ENCODE measurements around the gene PINK1.

Gene PINK1

GRCh38 chr1:20624709-20625108, 8.5 kb upstream of the PINK1 start:
- TF ChIP-seq GATA3 (IDR thresholded peaks at IDR 0.05; ENCODE audit: low read depth, low read length) (no peak), GATA2 (IDR thresholded peaks at IDR 0.05; ENCODE audit: low read depth, low read length) (no peak)

GRCh38 chr1:20625176-20626097, 7.8 kb upstream of the PINK1 start:
- TF ChIP-seq GATA3 (IDR thresholded peaks at IDR 0.05; ENCODE audit: low read depth, low read length), result no peak
- no peak for TF ChIP-seq GATA2 (IDR thresholded peaks at IDR 0.05; ENCODE audit: low read depth, low read length)

GRCh38 chr1:20626098-20626427, 7.2 kb upstream of the PINK1 start:
- TF ChIP-seq GATA2 (IDR thresholded peaks at IDR 0.05; ENCODE audit: low read depth, low read length) (no peak), GATA3 (IDR thresholded peaks at IDR 0.05; ENCODE audit: low read depth, low read length) (no peak)

DNA sequence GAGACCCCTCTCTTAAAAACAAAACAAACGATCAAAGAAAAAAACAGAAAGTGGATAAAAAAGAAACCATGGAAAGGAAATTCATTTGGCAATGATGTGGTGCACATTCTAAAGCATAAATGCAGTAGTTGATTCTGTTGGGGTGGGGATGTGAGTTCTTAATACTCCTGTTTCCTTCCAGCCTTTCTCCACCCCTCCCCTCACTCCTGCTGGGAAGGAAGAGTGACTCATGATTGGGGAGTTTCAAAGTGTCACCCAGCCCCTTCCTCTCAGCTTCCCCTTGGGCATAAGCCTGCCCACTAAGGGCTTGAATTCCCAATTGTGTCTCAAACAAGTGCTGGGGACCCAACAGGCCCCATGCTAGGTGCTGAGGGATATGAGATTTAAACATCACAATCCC, 6.7 kb upstream of the PINK1 start:
- no peak for TF ChIP-seq GATA2 (IDR thresholded peaks at IDR 0.05; ENCODE audit: low read depth, low read length)
- TF ChIP-seq GATA3 (IDR thresholded peaks at IDR 0.05; ENCODE audit: low read depth, low read length), result no peak

GRCh38 chr1:20630729-20631128, 2.5 kb upstream of the PINK1 start:
- TF ChIP-seq GATA2 (IDR thresholded peaks at IDR 0.05; ENCODE audit: low read depth, low read length), result no peak
- TF ChIP-seq GATA3 (IDR thresholded peaks at IDR 0.05; ENCODE audit: low read depth, low read length), result no peak

DNA sequence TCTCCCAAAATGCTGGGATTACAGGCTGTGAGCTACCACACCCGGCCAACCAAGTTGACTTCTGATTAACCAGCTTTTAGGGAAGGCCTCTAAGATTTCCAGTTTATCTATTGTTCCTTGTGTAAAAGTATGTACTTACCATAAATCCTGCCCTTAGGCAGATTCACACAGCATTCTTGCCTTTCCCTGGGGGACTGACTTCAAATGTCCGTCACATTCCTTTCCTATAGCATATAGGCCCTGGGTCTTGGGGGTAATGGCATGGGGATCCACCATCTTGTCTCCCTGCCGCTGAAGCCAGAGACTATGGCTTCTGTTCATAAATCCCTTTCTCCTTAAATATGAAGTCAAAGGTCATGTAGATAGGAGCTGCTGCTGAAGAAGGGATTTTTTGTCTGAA, 872 bp upstream of the PINK1 start:
- TF ChIP-seq GATA2 (IDR thresholded peaks at IDR 0.05; ENCODE audit: low read depth, low read length) (no peak), GATA3 (IDR thresholded peaks at IDR 0.05; ENCODE audit: low read depth, low read length) (no peak)

DNA sequence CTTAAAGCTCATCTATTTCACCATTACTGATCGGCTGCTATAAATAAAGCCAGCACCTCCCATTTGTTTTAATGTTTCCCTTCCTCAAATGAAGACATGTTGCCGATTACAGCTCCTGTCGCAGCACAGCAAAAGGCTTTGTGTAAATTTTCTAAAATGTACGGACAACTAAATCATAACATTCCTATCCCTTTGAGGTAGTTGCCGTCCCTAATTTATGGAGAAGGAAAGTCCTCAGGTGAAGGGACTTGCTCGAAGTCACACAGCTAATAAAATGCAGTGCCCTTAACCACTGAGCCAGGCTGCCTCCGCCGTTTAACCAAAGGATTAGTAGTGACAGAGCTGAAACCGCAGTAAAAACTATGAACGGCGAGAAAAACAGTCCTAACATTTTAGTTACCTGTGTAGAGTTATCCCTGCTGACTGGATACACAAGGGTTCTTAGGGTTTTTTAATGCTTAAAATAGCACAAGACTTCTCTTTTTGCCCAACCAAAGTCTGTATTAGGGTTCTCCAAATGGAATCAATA, 871 bp downstream of the PINK1 start:
- no peak for TF ChIP-seq GATA2 (IDR thresholded peaks at IDR 0.05; ENCODE audit: low read depth, low read length)
- TF ChIP-seq GATA3 (IDR thresholded peaks at IDR 0.05; ENCODE audit: low read depth, low read length), result no peak

DNA sequence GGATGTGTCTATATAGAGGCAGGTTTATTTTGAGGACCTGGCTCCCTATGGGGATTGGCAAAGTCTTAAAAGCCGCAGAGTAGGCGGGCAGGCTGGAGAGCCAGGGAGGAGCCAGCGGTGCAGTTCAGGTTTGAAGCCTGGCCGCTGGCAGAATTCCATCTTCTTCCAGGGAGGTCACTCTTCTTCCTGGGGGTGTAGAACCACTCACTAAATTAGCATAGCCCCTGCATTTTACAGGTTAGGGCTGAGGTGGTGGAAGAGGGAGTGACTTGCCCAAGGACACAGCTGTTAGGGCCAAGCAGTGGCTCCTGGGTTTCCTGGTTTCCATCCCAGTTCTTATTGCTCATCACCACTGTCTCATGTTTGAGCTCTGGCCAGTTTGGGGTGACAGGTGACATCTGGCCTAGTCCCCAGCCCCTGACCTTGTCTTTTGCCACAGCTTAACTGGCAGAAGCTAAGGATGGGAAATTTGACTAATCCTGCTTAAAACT, 1.4 kb downstream of the PINK1 start:
- TF ChIP-seq GATA2 (IDR thresholded peaks at IDR 0.05; ENCODE audit: low read depth, low read length) (no peak), GATA3 (IDR thresholded peaks at IDR 0.05; ENCODE audit: low read depth, low read length) (no peak)

DNA sequence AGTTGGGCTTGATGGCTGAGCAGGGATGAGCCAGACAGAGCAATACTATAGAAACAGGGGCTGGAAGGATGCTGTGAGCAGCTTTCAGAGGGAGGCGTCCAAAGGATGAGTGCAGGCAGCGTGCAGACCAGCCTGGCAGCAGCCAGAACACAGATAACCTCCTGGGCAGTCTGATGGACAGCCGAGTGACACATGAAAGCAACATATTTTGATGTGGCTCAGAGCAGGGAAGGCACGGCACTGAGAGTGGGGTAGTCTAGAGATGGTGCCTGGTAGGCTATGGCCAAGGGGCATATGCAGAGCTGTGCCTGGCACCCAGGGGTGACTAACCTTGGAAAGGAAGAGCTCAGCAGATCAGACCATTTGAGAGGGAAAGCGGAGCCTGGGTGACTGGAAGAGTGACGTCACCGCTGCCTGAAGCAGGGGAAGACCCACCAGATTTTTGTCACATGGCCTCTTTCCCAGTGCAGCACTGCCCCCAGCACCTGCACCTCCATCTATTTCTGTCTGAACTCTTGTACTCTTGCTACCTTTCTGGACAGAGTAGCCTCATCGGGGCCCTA, 3.6 kb downstream of the PINK1 start:
- TF ChIP-seq GATA3 (IDR thresholded peaks at IDR 0.05; ENCODE audit: low read depth, low read length), result no peak
- TF ChIP-seq GATA2 (IDR thresholded peaks at IDR 0.05; ENCODE audit: low read depth, low read length), result no peak

DNA sequence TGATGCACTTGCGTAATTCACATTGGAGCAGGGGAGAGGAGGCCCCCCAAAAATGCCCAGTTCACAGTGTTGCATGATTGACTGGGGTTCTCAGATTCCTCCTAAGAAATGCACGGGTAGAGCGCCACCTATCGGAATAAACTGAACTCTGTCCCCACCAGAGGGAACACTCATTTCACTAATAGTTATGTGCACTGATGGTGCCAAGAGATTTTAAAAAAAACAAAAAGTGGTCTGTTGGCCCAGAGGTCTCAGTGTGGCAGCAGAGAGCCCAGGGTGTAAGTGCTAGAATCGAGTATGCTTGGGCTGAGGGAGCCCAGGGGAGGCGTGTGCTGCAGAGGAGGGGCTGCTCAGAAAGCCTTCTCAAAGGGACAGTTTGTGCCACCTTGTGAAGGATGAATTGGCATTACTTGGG, 6.9 kb downstream of the PINK1 start:
- TF ChIP-seq GATA3 (IDR thresholded peaks at IDR 0.05; ENCODE audit: low read depth, low read length) (no peak), GATA2 (IDR thresholded peaks at IDR 0.05; ENCODE audit: low read depth, low read length) (no peak)

DNA sequence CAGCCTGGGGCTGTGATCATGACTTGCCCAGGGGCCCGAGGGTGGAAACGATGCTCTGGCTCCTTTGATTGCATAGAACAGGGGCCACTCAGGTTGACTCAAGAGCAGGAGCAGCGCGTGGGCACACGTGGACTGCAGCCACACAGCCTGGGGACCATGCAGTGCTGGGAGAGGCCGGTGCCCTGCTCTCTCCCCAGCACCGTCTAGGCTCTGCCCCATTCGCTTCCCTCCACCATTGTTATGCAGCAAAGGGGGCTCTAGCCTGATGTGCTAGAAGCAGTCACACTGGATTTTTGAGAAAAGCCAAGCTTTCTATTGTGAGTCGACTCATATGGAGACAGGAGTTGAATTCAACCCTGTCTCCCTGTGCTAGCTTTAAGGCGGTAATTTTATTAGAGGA, 8.7 kb downstream of the PINK1 start:
- TF ChIP-seq GATA3 (IDR thresholded peaks at IDR 0.05; ENCODE audit: low read depth, low read length), result no peak
- no peak for TF ChIP-seq GATA2 (IDR thresholded peaks at IDR 0.05; ENCODE audit: low read depth, low read length)

DNA sequence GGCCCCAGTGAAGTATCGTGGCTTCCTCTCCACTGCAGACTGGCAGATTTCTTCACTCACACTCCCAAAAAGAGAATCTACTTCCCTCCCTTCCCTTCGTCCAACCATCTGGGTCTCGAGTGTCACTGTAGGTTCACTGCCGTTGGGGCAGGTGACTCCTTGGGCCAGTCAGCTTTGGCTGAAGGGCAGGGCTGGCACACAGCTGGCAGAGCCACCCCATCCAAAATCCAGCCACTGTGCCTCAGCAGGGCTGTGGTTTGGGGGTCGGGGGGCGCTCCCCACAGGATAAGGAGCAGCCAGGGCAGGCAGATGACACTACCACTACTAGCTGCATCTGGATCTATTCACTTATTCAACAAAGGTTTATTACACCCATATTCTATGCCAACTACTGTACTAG, 9.8 kb downstream of the PINK1 start:
- TF ChIP-seq GATA2 (IDR thresholded peaks at IDR 0.05; ENCODE audit: low read depth, low read length) (no peak), GATA3 (IDR thresholded peaks at IDR 0.05; ENCODE audit: low read depth, low read length) (no peak)

DNA sequence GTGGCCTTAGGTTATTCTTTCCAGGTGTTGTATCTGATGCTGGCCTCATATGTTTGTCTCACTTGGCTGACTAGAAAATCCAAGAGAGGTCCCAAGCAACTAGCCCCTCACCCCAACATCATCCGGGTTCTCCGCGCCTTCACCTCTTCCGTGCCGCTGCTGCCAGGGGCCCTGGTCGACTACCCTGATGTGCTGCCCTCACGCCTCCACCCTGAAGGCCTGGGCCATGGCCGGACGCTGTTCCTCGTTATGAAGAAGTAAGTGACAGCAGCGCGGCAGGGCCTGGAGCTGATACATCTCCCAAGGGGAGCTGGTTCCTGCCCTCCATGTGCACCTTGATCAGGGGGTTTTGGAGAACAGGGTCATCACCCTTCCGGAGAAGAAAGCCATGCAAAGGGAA, 11.2 kb downstream of the PINK1 start:
- TF ChIP-seq GATA3 (IDR thresholded peaks at IDR 0.05; ENCODE audit: low read depth, low read length) (no peak), GATA2 (IDR thresholded peaks at IDR 0.05; ENCODE audit: low read depth, low read length) (no peak)

DNA sequence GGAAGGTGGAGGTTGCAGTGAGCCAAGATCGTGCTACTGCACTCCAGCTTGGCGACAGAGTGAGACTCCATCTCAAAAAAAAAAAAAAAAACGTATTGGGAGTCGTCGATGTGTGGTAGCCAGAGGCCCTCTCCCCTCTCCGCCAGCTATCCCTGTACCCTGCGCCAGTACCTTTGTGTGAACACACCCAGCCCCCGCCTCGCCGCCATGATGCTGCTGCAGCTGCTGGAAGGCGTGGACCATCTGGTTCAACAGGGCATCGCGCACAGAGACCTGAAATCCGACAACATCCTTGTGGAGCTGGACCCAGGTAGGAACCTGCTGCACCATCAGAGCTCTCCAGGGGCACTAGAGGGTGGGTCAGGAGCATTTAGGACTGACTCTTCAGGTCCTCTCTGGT, 12.2 kb downstream of the PINK1 start:
- TF ChIP-seq GATA3 (IDR thresholded peaks at IDR 0.05; ENCODE audit: low read depth, low read length) (no peak), GATA2 (IDR thresholded peaks at IDR 0.05; ENCODE audit: low read depth, low read length) (no peak)

DNA sequence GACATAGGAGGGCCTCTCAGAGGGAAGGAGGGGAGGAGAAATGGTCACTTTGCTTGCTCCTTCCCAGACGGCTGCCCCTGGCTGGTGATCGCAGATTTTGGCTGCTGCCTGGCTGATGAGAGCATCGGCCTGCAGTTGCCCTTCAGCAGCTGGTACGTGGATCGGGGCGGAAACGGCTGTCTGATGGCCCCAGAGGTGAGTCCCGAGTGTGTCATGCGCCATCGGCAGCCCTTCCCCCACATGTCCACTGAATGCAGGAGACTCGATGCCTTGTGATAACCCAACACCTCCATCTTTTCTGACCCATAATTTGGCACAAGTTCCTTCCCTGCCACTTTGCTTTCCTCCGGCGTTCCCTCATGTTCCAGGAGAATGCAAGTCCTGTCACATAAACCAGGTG, 15.2 kb downstream of the PINK1 start:
- no peak for TF ChIP-seq GATA3 (IDR thresholded peaks at IDR 0.05; ENCODE audit: low read depth, low read length)
- no peak for TF ChIP-seq GATA2 (IDR thresholded peaks at IDR 0.05; ENCODE audit: low read depth, low read length)

All from SH-SY5Y (cell line).